Measurements from ENCODE around the gene KCNIP1. TPM values are rescaled to one million over a fixed set of nuclear protein-coding genes. Genes with fewer than 3 reads are reported as not detected.

The KCNIP1 gene
- total RNA-seq, 1 donor from 2014 or later = not detected

GRCh38 chr5:170485616-170485911, 18.3 kb upstream of the KCNIP1 start:
- Mint-ChIP-seq H3K4me1 (ENCODE audit: low read depth) (no peaks in the 10 kb centered on the region), H3K4me3 (no peak overlapping the region), H3K27ac (no peak overlapping the region), H3K27me3 (ENCODE audit: insufficient read depth) (peaks cover 10% of the 10 kb centered on the region), H3K9me3 (no peaks in the 10 kb centered on the region), H3K36me3 (ENCODE audit: low read depth) (no peaks in the 10 kb centered on the region)
- intact Hi-C loops (cut with micrococcal nuclease) = no loop called here
- no peak for DNase-seq (ENCODE audit: low spot score)

GRCh38 chr5:170486371-170486770, 17.4 kb upstream of the KCNIP1 start:
- no peaks in the 10 kb centered on the region for H3K4me1 Mint-ChIP-seq (ENCODE audit: low read depth)
- no peaks in the 10 kb centered on the region for H3K9me3 Mint-ChIP-seq
- DNase-seq (ENCODE audit: low spot score) = no peak
- intact Hi-C loops (cut with micrococcal nuclease) = no loop called here
- H3K36me3 Mint-ChIP-seq (ENCODE audit: low read depth) = no peaks in the 10 kb centered on the region
- no peak overlapping the region for H3K27ac Mint-ChIP-seq
- H3K27me3 Mint-ChIP-seq (ENCODE audit: insufficient read depth) = peaks cover 10% of the 10 kb centered on the region
- no peak overlapping the region for H3K4me3 Mint-ChIP-seq

- Mint-ChIP-seq H3K27ac (no peak overlapping the region), H3K9me3 (no peaks in the 10 kb centered on the region), H3K27me3 (ENCODE audit: insufficient read depth) (peaks cover 12% of the 10 kb centered on the region), H3K36me3 (ENCODE audit: low read depth) (no peaks in the 10 kb centered on the region), H3K4me3 (no peak overlapping the region), H3K4me1 (ENCODE audit: low read depth) (no peaks in the 10 kb centered on the region)
- intact Hi-C loops (cut with micrococcal nuclease) = no loop called here
- no peak for DNase-seq (ENCODE audit: low spot score)
Measured at GRCh38 chr5:170488570-170488969, 15.2 kb upstream of the KCNIP1 start.

- Mint-ChIP-seq H3K27ac (no peak overlapping the region), H3K4me3 (no peak overlapping the region), H3K27me3 (ENCODE audit: insufficient read depth) (peaks cover 12% of the 10 kb centered on the region), H3K36me3 (ENCODE audit: low read depth) (no peaks in the 10 kb centered on the region), H3K9me3 (no peaks in the 10 kb centered on the region), H3K4me1 (ENCODE audit: low read depth) (no peaks in the 10 kb centered on the region)
- no peak for DNase-seq (ENCODE audit: low spot score)
- intact Hi-C loops (cut with micrococcal nuclease) = no loop called here
Measured at GRCh38 chr5:170489199-170489598, 14.6 kb upstream of the KCNIP1 start.

GRCh38 chr5:170490381-170490780, 13.4 kb upstream of the KCNIP1 start:
- Mint-ChIP-seq H3K4me3 (no peak overlapping the region), H3K4me1 (ENCODE audit: low read depth) (no peaks in the 10 kb centered on the region), H3K9me3 (no peaks in the 10 kb centered on the region), H3K27ac (no peak overlapping the region), H3K27me3 (ENCODE audit: insufficient read depth) (peaks cover 12% of the 10 kb centered on the region), H3K36me3 (ENCODE audit: low read depth) (no peaks in the 10 kb centered on the region)
- no peak for DNase-seq (ENCODE audit: low spot score)
- intact Hi-C loops (cut with micrococcal nuclease) = no loop called here

- H3K4me3 Mint-ChIP-seq = no peak overlapping the region
- no peaks in the 10 kb centered on the region for H3K36me3 Mint-ChIP-seq (ENCODE audit: low read depth)
- no peaks in the 10 kb centered on the region for H3K4me1 Mint-ChIP-seq (ENCODE audit: low read depth)
- no peaks in the 10 kb centered on the region for H3K9me3 Mint-ChIP-seq
- intact Hi-C loops (cut with micrococcal nuclease) = no loop called here
- no peak overlapping the region for H3K27ac Mint-ChIP-seq
- DNase-seq (ENCODE audit: low spot score) = no peak
- peaks cover 15% of the 10 kb centered on the region for H3K27me3 Mint-ChIP-seq (ENCODE audit: insufficient read depth)
Measured at GRCh38 chr5:170491479-170491878, 12.3 kb upstream of the KCNIP1 start.

GRCh38 chr5:170493028-170493820, 10.6 kb upstream of the KCNIP1 start:
- H3K27ac Mint-ChIP-seq = no peak overlapping the region
- no peaks in the 10 kb centered on the region for H3K36me3 Mint-ChIP-seq (ENCODE audit: low read depth)
- DNase-seq (ENCODE audit: low spot score) = no peak
- H3K27me3 Mint-ChIP-seq (ENCODE audit: insufficient read depth) = peaks cover 13% of the 10 kb centered on the region
- intact Hi-C loops (cut with micrococcal nuclease) = no loop called here
- H3K4me1 Mint-ChIP-seq (ENCODE audit: low read depth) = no peaks in the 10 kb centered on the region
- H3K4me3 Mint-ChIP-seq = no peak overlapping the region
- no peaks in the 10 kb centered on the region for H3K9me3 Mint-ChIP-seq

GRCh38 chr5:170494041-170494440, 9.8 kb upstream of the KCNIP1 start:
- no peak for DNase-seq (ENCODE audit: low spot score)
- Mint-ChIP-seq H3K27ac (no peak overlapping the region), H3K27me3 (ENCODE audit: insufficient read depth) (peaks cover 13% of the 10 kb centered on the region), H3K36me3 (ENCODE audit: low read depth) (no peaks in the 10 kb centered on the region), H3K4me1 (ENCODE audit: low read depth) (no peaks in the 10 kb centered on the region), H3K4me3 (no peak overlapping the region), H3K9me3 (no peaks in the 10 kb centered on the region)
- intact Hi-C loops (cut with micrococcal nuclease) = no loop called here

GRCh38 chr5:170495825-170496661, 7.8 kb upstream of the KCNIP1 start:
- intact Hi-C loops (cut with micrococcal nuclease) = no loop called here
- Mint-ChIP-seq H3K4me1 (ENCODE audit: low read depth) (no peaks in the 10 kb centered on the region), H3K36me3 (ENCODE audit: low read depth) (no peaks in the 10 kb centered on the region), H3K27me3 (ENCODE audit: insufficient read depth) (peaks cover 15% of the 10 kb centered on the region), H3K9me3 (no peaks in the 10 kb centered on the region), H3K4me3 (no peak overlapping the region), H3K27ac (no peak overlapping the region)
- DNase-seq (ENCODE audit: low spot score) = no peak

GRCh38 chr5:170496662-170497028, 7.2 kb upstream of the KCNIP1 start:
- Mint-ChIP-seq H3K4me1 (ENCODE audit: low read depth) (no peaks in the 10 kb centered on the region), H3K27me3 (ENCODE audit: insufficient read depth) (peaks cover 17% of the 10 kb centered on the region), H3K9me3 (no peaks in the 10 kb centered on the region), H3K36me3 (ENCODE audit: low read depth) (no peaks in the 10 kb centered on the region), H3K27ac (no peak overlapping the region), H3K4me3 (no peak overlapping the region)
- intact Hi-C loops (cut with micrococcal nuclease) = no loop called here
- DNase-seq (ENCODE audit: low spot score) = no peak

GRCh38 chr5:170497311-170498038, 6.3 kb upstream of the KCNIP1 start:
- intact Hi-C loops (cut with micrococcal nuclease) = no loop called here
- Mint-ChIP-seq H3K36me3 (ENCODE audit: low read depth) (no peaks in the 10 kb centered on the region), H3K27me3 (ENCODE audit: insufficient read depth) (peaks cover 20% of the 10 kb centered on the region), H3K4me3 (no peak overlapping the region), H3K9me3 (no peaks in the 10 kb centered on the region), H3K27ac (no peak overlapping the region), H3K4me1 (ENCODE audit: low read depth) (no peaks in the 10 kb centered on the region)
- DNase-seq (ENCODE audit: low spot score) = no peak

- H3K27ac Mint-ChIP-seq = no peak overlapping the region
- H3K36me3 Mint-ChIP-seq (ENCODE audit: low read depth) = no peaks in the 10 kb centered on the region
- DNase-seq (ENCODE audit: low spot score) = no peak
- no peaks in the 10 kb centered on the region for H3K4me1 Mint-ChIP-seq (ENCODE audit: low read depth)
- H3K27me3 Mint-ChIP-seq (ENCODE audit: insufficient read depth) = peaks cover 28% of the 10 kb centered on the region
- no peaks in the 10 kb centered on the region for H3K9me3 Mint-ChIP-seq
- H3K4me3 Mint-ChIP-seq = no peak overlapping the region
- intact Hi-C loops (cut with micrococcal nuclease) = no loop called here
Measured at GRCh38 chr5:170498811-170499351, 4.9 kb upstream of the KCNIP1 start.

- Mint-ChIP-seq H3K9me3 (no peaks in the 10 kb centered on the region), H3K36me3 (ENCODE audit: low read depth) (no peaks in the 10 kb centered on the region), H3K27ac (no peak overlapping the region), H3K4me3 (no peak overlapping the region), H3K4me1 (ENCODE audit: low read depth) (no peaks in the 10 kb centered on the region), H3K27me3 (ENCODE audit: insufficient read depth) (peaks cover 30% of the 10 kb centered on the region)
- intact Hi-C loops (cut with micrococcal nuclease) = no loop called here
- no peak for DNase-seq (ENCODE audit: low spot score)
Measured at GRCh38 chr5:170499621-170500020, 4.2 kb upstream of the KCNIP1 start.
